HG03097 (cell line): ENCODE data around the gene ZNF417.
"Not testable (repeated sequence)": the region's sequence is repeated elsewhere in the genome, so short reads cannot be mapped to it uniquely, and the experiment has no call there.

Experiments used
- ATAC-seq: cut with Tn5 transposase; IDR thresholded peaks from one replicate; pipeline ENCODE4 v1.9.1; 2021; ENCODE audit not compliant: unreplicated experiment, low FRiP score

The ZNF417 gene

GRCh38 chr19:57916168-57916995 lies at the start of gene ZNF417:
Gene ZNF417, minus strand, starts transcription at chr19:57916592. Its CDS starts 181 bp downstream, at chr19:57916411.
- ATAC-seq: peak; percentile 94

GRCh38 chr19:57964761-57965160 lies 48.4 kb upstream of the ZNF417 start:
- no peak for ATAC-seq

- no peak for ATAC-seq
Observed at GRCh38 chr19:57961785-57962184, 45.4 kb upstream of the ZNF417 start.

- no peak for ATAC-seq
Observed at GRCh38 chr19:57954996-57955395, 38.6 kb upstream of the ZNF417 start.

GRCh38 chr19:57949702-57950101 lies 33.3 kb upstream of the ZNF417 start:
- no peak for ATAC-seq

GRCh38 chr19:57949296-57949695 lies 32.9 kb upstream of the ZNF417 start:
- ATAC-seq: no peak

- peak; percentile 90 for ATAC-seq
Observed at GRCh38 chr19:57947419-57948134, 31.2 kb upstream of the ZNF417 start, which contains the start of gene ZNF256. Gene ZNF256, minus strand, starts transcription at chr19:57947706. Its CDS starts 232 bp downstream, at chr19:57947474.

- peak; percentile 18 for ATAC-seq
Observed at GRCh38 chr19:57947088-57947418, 30.7 kb upstream of the ZNF417 start.

GRCh38 chr19:57946316-57946715 lies 29.9 kb upstream of the ZNF417 start:
- no peak for ATAC-seq

GRCh38 chr19:57941593-57941992 lies 25.2 kb upstream of the ZNF417 start:
- no peak for ATAC-seq

- no peak for ATAC-seq
Observed at GRCh38 chr19:57935731-57936130, 19.3 kb upstream of the ZNF417 start.

- peak; percentile 65 for ATAC-seq
Observed at GRCh38 chr19:57934820-57935665, 18.7 kb upstream of the ZNF417 start, which contains the start of gene ZNF418. Gene ZNF418, minus strand, starts transcription at chr19:57935402. Its CDS starts 1,580 bp downstream, at chr19:57933822.

- no peak for ATAC-seq
Observed at GRCh38 chr19:57927587-57927986, 11.2 kb upstream of the ZNF417 start.

GRCh38 chr19:57914531-57914930 lies 1.9 kb downstream of the ZNF417 start:
- ATAC-seq: no peak

- ATAC-seq: no peak
Observed at GRCh38 chr19:57907394-57907793, 9.0 kb downstream of the ZNF417 start.

GRCh38 chr19:57905258-57905657 lies 11.1 kb downstream of the ZNF417 start:
- no peak for ATAC-seq

GRCh38 chr19:57903618-57904184 lies 12.7 kb downstream of the ZNF417 start:
- no peak for ATAC-seq

- no peak for ATAC-seq
Observed at GRCh38 chr19:57900311-57900710, 16.1 kb downstream of the ZNF417 start.

- ATAC-seq: not testable (repeated sequence)
Observed at GRCh38 chr19:57890706-57891105, 25.7 kb downstream of the ZNF417 start.

GRCh38 chr19:57888560-57889231 lies 27.7 kb downstream of the ZNF417 start, which contains the start of gene ZNF814:
Gene ZNF814, minus strand, starts transcription at chr19:57889037. Its CDS starts 235 bp downstream, at chr19:57888802.
- ATAC-seq: peak; percentile 76
